HUES48 (cell line): ENCODE data around the gene PRKN.

Source experiments
- H3K27ac ChIP-seq: one replicate; pipeline ENCODE4 v1.7.0; 2013; ENCODE audit warnings: low read depth, low read length, inconsistent platforms
- H3K27me3 ChIP-seq: 2 replicates; pipeline ENCODE4 v1.6.1; 2013; ENCODE audit warnings: mild to moderate bottlenecking, low read length; ENCODE audit not compliant: control insufficient read depth, insufficient read depth
- H3K36me3 ChIP-seq: 2 replicates; pipeline ENCODE4 v1.6.1; 2013; ENCODE audit warnings: low read length; ENCODE audit not compliant: control insufficient read depth, insufficient read depth
- H3K4me1 ChIP-seq: 2 replicates; pipeline ENCODE4 v1.6.1; 2013; ENCODE audit warnings: mild to moderate bottlenecking, low read length; ENCODE audit not compliant: control insufficient read depth, insufficient read depth
- H3K4me3 ChIP-seq: 2 replicates; pipeline ENCODE4 v1.5.1; 2013; ENCODE audit warnings: mild to moderate bottlenecking, low read depth, low read length
- H3K9ac ChIP-seq: 2 replicates; pipeline ENCODE4 v1.6.1; 2013; ENCODE audit warnings: mild to moderate bottlenecking, low read depth, low read length, moderate library complexity
- H3K9me3 ChIP-seq: 2 replicates; pipeline ENCODE4 v1.6.1; 2013; ENCODE audit warnings: low read length; ENCODE audit not compliant: control insufficient read depth, insufficient read depth

PRKN gene

DNA sequence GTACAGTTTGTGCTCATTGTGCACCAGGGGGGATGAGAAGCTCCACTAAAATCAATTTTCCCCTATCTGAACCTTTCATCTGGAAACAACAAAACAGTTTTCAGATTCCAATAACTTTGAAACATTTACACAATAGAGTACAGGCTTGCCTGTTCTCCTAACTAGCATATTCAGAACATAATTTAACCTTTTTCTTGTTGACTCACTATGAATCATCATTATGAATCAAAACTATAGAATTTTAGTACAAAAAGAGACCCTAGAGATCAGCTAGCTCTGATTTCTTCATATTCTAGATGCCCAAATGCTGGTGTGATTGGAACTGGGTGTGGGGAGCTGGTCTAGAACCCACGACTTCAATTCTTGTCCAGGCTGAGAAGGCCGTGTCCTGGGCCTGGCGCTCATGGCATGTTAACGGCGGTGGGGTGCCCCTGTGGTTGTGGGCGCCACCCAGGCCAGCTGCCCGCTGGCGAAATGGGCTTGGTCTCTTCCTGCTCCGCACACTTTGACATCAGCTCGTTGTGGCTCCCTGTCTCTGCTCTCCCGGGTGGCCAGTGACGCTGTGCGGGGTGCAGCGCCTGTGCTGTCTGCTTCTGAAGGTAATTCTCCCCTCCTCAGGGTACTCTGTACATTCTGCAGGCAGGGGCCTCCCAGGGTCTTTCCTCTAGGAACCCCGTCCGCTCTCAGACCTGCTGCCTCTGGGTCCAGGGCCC, 1423.8 kb downstream of the PRKN start:
- Histone ChIP-seq H3K4me3 (no peak overlapping the region), H3K27me3 (no peaks in the 10 kb centered on the region)

DNA sequence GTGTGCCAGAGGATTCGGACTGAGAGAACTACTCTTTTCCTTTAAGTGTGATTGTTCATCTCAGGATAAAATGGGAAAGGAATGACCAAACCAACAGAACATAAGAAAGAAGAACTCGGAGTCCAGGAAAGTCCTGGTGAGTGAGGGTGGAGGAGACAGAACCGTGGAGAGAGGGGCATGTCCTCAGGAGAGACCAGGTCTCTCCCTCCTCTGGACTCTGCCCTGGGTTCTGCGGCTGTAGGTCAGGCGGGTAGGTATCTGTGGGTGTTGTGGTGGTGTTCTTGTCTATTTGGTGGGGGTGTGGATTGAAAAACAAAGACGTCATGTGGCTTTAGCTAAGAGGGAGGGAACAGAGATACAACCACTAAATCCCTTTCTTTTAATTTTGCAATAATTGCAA, 1424.6 kb downstream of the PRKN start:
- no peaks in the 10 kb centered on the region for H3K27me3 ChIP-seq
- H3K9me3 ChIP-seq = peaks cover 6% of the 10 kb centered on the region
- no peaks in the 10 kb centered on the region for H3K36me3 ChIP-seq
- no peak overlapping the region for H3K9ac ChIP-seq
- H3K4me3 ChIP-seq = no peak overlapping the region
- H3K4me1 ChIP-seq = peaks cover 3% of the 10 kb centered on the region; the same call in 1 of the 2 replicates
- H3K27ac ChIP-seq = no peak overlapping the region

More for the DNA sequence above, 1423.8 kb downstream of the PRKN start:
- H3K4me1 ChIP-seq = peaks cover 3% of the 10 kb centered on the region; the same call in 1 of the 2 replicates
- H3K36me3 ChIP-seq = no peaks in the 10 kb centered on the region
- no peak overlapping the region for H3K27ac ChIP-seq
- H3K9ac ChIP-seq = no peak overlapping the region
- peaks cover 1% of the 10 kb centered on the region; the same call in 1 of the 2 replicates for H3K9me3 ChIP-seq

DNA sequence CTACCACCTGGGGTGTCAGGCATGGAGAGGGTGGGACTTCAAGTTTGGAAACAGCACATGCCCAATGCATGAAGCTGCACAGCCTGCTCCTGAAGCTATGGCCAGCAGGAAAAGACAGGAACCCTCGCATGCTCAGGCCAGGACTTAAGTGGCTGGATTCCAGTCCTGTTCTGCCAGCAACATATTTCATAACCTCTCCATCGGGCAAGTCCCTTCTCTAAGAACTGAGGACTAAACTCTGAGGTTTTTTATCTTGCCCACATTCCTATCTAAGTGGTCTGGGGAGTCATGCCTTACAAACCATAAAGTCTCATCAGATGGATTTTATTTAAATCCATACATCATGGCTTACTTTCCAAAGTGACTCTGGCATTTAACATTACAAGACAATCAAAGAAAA, 1426.2 kb downstream of the PRKN start:
- Histone ChIP-seq H3K27ac (no peak overlapping the region), H3K36me3 (no peaks in the 10 kb centered on the region), H3K9ac (no peak overlapping the region), H3K9me3 (peaks cover 22% of the 10 kb centered on the region), H3K4me1 (peaks cover 3% of the 10 kb centered on the region; the same call in 1 of the 2 replicates), H3K4me3 (no peak overlapping the region), H3K27me3 (no peaks in the 10 kb centered on the region)

DNA sequence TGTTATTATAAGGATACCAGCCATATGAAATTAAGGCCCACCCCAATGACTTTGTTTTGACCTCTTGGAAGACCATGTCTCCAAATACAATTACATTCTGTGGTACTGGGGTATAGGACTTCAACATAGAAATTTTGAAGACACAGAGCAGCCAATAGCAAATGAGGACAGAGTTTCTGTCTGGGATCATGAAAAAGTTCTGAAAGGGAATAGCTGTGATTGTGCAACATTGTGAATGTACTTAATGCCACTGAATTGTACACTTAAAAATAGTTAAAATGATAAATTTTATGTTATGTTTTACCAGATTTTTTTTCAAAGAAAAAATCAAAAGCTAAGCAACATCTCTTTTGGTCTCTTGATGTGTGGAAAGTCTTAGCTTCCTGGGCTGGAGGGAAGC, 1426.7 kb downstream of the PRKN start:
- H3K4me3 ChIP-seq = no peak overlapping the region
- H3K9ac ChIP-seq = no peak overlapping the region

DNA sequence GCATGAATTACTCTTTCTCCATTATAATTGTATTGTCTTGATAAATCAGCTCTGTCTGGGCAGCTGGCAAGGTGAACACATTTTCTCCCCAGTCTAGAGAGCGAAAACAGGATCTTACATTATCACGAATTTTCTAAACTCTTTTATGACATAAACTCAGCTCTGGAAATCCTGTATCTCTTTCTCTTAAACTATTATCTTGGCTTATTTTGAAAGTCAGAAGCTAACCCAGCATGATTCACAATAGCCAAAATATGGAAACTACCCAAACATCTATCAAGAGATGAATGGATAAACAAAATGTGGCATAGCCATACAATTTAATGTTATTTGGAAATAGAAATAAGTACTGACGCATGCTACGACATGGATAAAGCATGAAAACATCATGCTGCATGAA, 1427.8 kb downstream of the PRKN start:
- H3K27me3 ChIP-seq = no peaks in the 10 kb centered on the region
- no peak overlapping the region for H3K9ac ChIP-seq
- no peaks in the 10 kb centered on the region for H3K36me3 ChIP-seq
- peaks cover 3% of the 10 kb centered on the region; the same call in 1 of the 2 replicates for H3K4me1 ChIP-seq
- H3K9me3 ChIP-seq = peaks cover 38% of the 10 kb centered on the region
- H3K27ac ChIP-seq = no peak overlapping the region
- no peak overlapping the region for H3K4me3 ChIP-seq

More for the DNA sequence above, 1426.7 kb downstream of the PRKN start:
- no peaks in the 10 kb centered on the region for H3K27me3 ChIP-seq
- H3K27ac ChIP-seq = no peak overlapping the region
- H3K4me1 ChIP-seq = peaks cover 3% of the 10 kb centered on the region; the same call in 1 of the 2 replicates
- H3K36me3 ChIP-seq = no peaks in the 10 kb centered on the region
- peaks cover 27% of the 10 kb centered on the region for H3K9me3 ChIP-seq
